NT2/D1 (cell line): ENCODE data around the gene TLCD2.

Experiments used
- DNase-seq: peaks from one replicate; pipeline ENCODE4 v3.0.0-alpha.2; 2011; ENCODE audit warnings: low read depth, low spot score
- H3K27me3 ChIP-seq: 2 replicates; pipeline ENCODE4 v1.6.0; 2011; ENCODE audit warnings: mild to moderate bottlenecking; ENCODE audit not compliant: insufficient read length, insufficient read depth
- H3K36me3 ChIP-seq: 2 replicates; pipeline ENCODE4 v1.6.1; 2011; ENCODE audit warnings: mild to moderate bottlenecking, low read length, mixed read lengths; ENCODE audit not compliant: insufficient read depth, insufficient read length
- H3K4me1 ChIP-seq: 2 replicates; pipeline ENCODE4 v1.5.1; 2011; ENCODE audit not compliant: insufficient read depth, insufficient read length
- H3K4me3 ChIP-seq: 2 replicates; pipeline ENCODE4 v1.5.1; 2011; ENCODE audit warnings: low read depth; ENCODE audit not compliant: insufficient read length
- H3K9ac ChIP-seq: 2 replicates; pipeline ENCODE4 v1.6.0; 2011; ENCODE audit warnings: low read depth; ENCODE audit not compliant: insufficient read length
- H3K9me3 ChIP-seq: 2 replicates; pipeline ENCODE4 v1.5.1; 2011; ENCODE audit warnings: mild to moderate bottlenecking, low read length; ENCODE audit not compliant: insufficient read depth
- SUZ12 ChIP-seq: IDR thresholded peaks from 2 replicates; pipeline ENCODE4 v1.6.1; 2011; ENCODE audit not compliant: insufficient read length, insufficient read depth; ENCODE audit errors: extremely low read depth
- YY1 ChIP-seq: IDR thresholded peaks from 2 replicates; pipeline ENCODE4 v1.6.1; 2011; ENCODE audit not compliant: insufficient read length, insufficient read depth
- ZNF274 ChIP-seq: IDR thresholded peaks from 2 replicates; pipeline ENCODE4 v1.6.1; 2011; ENCODE audit warnings: mild to moderate bottlenecking, low read depth, low read length

Gene TLCD2

GRCh38 chr17:1752425-1753262, 42.5 kb upstream of the TLCD2 start:
- H3K9me3 ChIP-seq = no peaks in the 10 kb centered on the region
- no peaks in the 10 kb centered on the region for H3K36me3 ChIP-seq
- no peaks in the 10 kb centered on the region for H3K27me3 ChIP-seq
- H3K9ac ChIP-seq = no peak overlapping the region
- no peak overlapping the region for H3K4me3 ChIP-seq
- no peak for TF ChIP-seq YY1
- no peak for TF ChIP-seq SUZ12
- no peak for TF ChIP-seq ZNF274
- no peak for DNase-seq
- no peaks in the 10 kb centered on the region for H3K4me1 ChIP-seq

- no peak for DNase-seq
- Histone ChIP-seq H3K9ac (no peak overlapping the region), H3K27me3 (no peaks in the 10 kb centered on the region)
These were observed 40.5 kb upstream of the TLCD2 start for GRCh38 chr17:1750628-1751027.

GRCh38 chr17:1746975-1747543, 36.9 kb upstream of the TLCD2 start:
- DNase-seq = no peak
- H3K4me1 ChIP-seq = no peaks in the 10 kb centered on the region
- no peaks in the 10 kb centered on the region for H3K36me3 ChIP-seq
- H3K4me3 ChIP-seq = no peak overlapping the region
- H3K9ac ChIP-seq = no peak overlapping the region
- no peaks in the 10 kb centered on the region for H3K27me3 ChIP-seq
- H3K9me3 ChIP-seq = peaks cover 35% of the 10 kb centered on the region; the same call in 1 of the 2 replicates
- TF ChIP-seq SUZ12 (no peak), ZNF274 (no peak), YY1 (no peak)

More at GRCh38 chr17:1750628-1751027, 40.5 kb upstream of the TLCD2 start:
- H3K4me3 ChIP-seq = no peak overlapping the region
- peaks cover 8% of the 10 kb centered on the region; the same call in 1 of the 2 replicates for H3K9me3 ChIP-seq
- no peaks in the 10 kb centered on the region for H3K36me3 ChIP-seq
- H3K4me1 ChIP-seq = no peaks in the 10 kb centered on the region
- no peak for TF ChIP-seq ZNF274
- TF ChIP-seq YY1 = no peak
- TF ChIP-seq SUZ12 = no peak

GRCh38 chr17:1745513-1746020, 35.4 kb upstream of the TLCD2 start:
- no peaks in the 10 kb centered on the region for H3K27me3 ChIP-seq
- no peaks in the 10 kb centered on the region for H3K36me3 ChIP-seq
- H3K4me1 ChIP-seq = no peaks in the 10 kb centered on the region
- DNase-seq = no peak
- no peak overlapping the region for H3K9ac ChIP-seq
- H3K9me3 ChIP-seq = peaks cover 42% of the 10 kb centered on the region; the same call in 1 of the 2 replicates
- H3K4me3 ChIP-seq = no peak overlapping the region
- TF ChIP-seq ZNF274 (no peak), SUZ12 (no peak), YY1 (no peak)

GRCh38 chr17:1744551-1745512, 34.7 kb upstream of the TLCD2 start:
- H3K9ac ChIP-seq = no peak overlapping the region
- H3K27me3 ChIP-seq = no peaks in the 10 kb centered on the region
- no peak for DNase-seq
- TF ChIP-seq ZNF274 (no peak), YY1 (no peak), SUZ12 (no peak)
- no peaks in the 10 kb centered on the region for H3K36me3 ChIP-seq
- no peaks in the 10 kb centered on the region for H3K4me1 ChIP-seq
- no peak overlapping the region for H3K4me3 ChIP-seq
- peaks cover 42% of the 10 kb centered on the region; the same call in 1 of the 2 replicates for H3K9me3 ChIP-seq

GRCh38 chr17:1743088-1743439, 32.9 kb upstream of the TLCD2 start:
- no peaks in the 10 kb centered on the region for H3K4me1 ChIP-seq
- H3K9me3 ChIP-seq = peaks cover 49% of the 10 kb centered on the region; the same call in 1 of the 2 replicates
- H3K36me3 ChIP-seq = no peaks in the 10 kb centered on the region
- H3K9ac ChIP-seq = no peak overlapping the region
- no peak overlapping the region for H3K4me3 ChIP-seq
- H3K27me3 ChIP-seq = no peaks in the 10 kb centered on the region
- TF ChIP-seq YY1 = no peak
- no peak for TF ChIP-seq SUZ12
- no peak for TF ChIP-seq ZNF274
- DNase-seq = no peak
